HepG2 (cell line): ENCODE data around the gene AGBL2. TPM values are rescaled to one million over a fixed set of nuclear protein-coding genes. Genes with fewer than 3 reads are reported as not detected.

Experiments
- ARID4A ChIP-seq: sonication (generic); formaldehyde crosslinking; IDR thresholded peaks from 2 replicates; pipeline ENCODE4 v1.5.0; 2020; ENCODE audit warnings: mild to moderate bottlenecking, missing genetic modification reagents, borderline replicate concordance
- FOXO1 ChIP-seq: sonication (generic); formaldehyde crosslinking; IDR thresholded peaks from 2 replicates; pipeline ENCODE4 v1.4.0; 2020; ENCODE audit warnings: missing genetic modification reagents
- HOXA3 ChIP-seq: sonication (generic); formaldehyde crosslinking; IDR thresholded peaks from 2 replicates; pipeline ENCODE4 v1.5.0; 2020; ENCODE audit warnings: missing genetic modification reagents
- KDM6A ChIP-seq: IDR thresholded peaks from 2 replicates; pipeline ENCODE4 v1.6.1; 2016; ENCODE audit warnings: low read depth
- MYNN ChIP-seq: sonication (generic); formaldehyde crosslinking; IDR thresholded peaks from 2 replicates; pipeline ENCODE4 v1.4.0; 2020; ENCODE audit warnings: mild to moderate bottlenecking, low read depth, missing genetic modification reagents
- NFE2 ChIP-seq: sonication (generic); formaldehyde crosslinking; IDR thresholded peaks from 2 replicates; pipeline ENCODE4 v1.4.0; 2020; ENCODE audit warnings: missing genetic modification reagents
- NFKB2 ChIP-seq: sonication (generic); formaldehyde crosslinking; IDR thresholded peaks from 2 replicates; pipeline ENCODE4 v1.4.0; 2020; ENCODE audit warnings: missing genetic modification reagents, borderline replicate concordance
- RFXAP ChIP-seq: sonication (generic); formaldehyde crosslinking; IDR thresholded peaks from 2 replicates; pipeline ENCODE4 v1.4.0; 2020; ENCODE audit warnings: missing genetic modification reagents, borderline replicate concordance
- ZNF142 ChIP-seq: sonication (generic); formaldehyde crosslinking; IDR thresholded peaks from 2 replicates; pipeline ENCODE4 v1.4.0; 2020; ENCODE audit warnings: missing genetic modification reagents
- ZNF143 ChIP-seq: sonication (generic); formaldehyde crosslinking; IDR thresholded peaks from 2 replicates; pipeline ENCODE4 v1.4.0; 2020; ENCODE audit warnings: missing genetic modification reagents
- ZNF547 ChIP-seq: sonication (generic); formaldehyde crosslinking; IDR thresholded peaks from 2 replicates; pipeline ENCODE4 v1.5.1; 2020; ENCODE audit warnings: mild to moderate bottlenecking, missing genetic modification reagents
- polyA plus RNA-seq, 8 experiments: library from polyadenylated mRNA; depleted of rRNA in 3 of 8; stranded (reverse) in 7 of 8; unstranded in 1 of 8; fragments of >200 nt; fragmentation: Illumina TruSeq in 4 of 8; extraction: Trizol in 4 of 8; gene quantifications; 2 replicates each; pipeline versions ENCODE4 v1.2.1 to v1.2.3, GENCODE V29; 2011 to 2016; ENCODE audit warnings: low read depth in 4 of 8, missing spikeins in 1 of 8, mixed read lengths in 1 of 8; ENCODE audit not compliant: insufficient read depth in 1 of 8
- total RNA-seq, 5 experiments: library from RNA; depleted of rRNA; stranded (reverse); fragments of >200 nt; fragmentation: Illumina TruSeq; extraction: Trizol; gene quantifications; 2 replicates each; pipeline ENCODE4 v1.2.3, GENCODE V29; 2016; ENCODE audit warnings: low read depth in 1 of 5

The AGBL2 gene
- total and polyA plus RNA-seq, 2 of the 13 experiments (the other 11 are each of a cell fraction or from before 2014, with no cell fraction given) = 1.6 to 5.7 TPM

GRCh38 chr11:47724041-47724729 lies 9.0 kb upstream of the AGBL2 start (continued):
- TF ChIP-seq ZNF142 (CRISPR knock-in tag) (0 out of 2 replicates have a peak, but pooled peaks have one; percentile 64), ZNF143 (CRISPR knock-in tag) (no peak), RFXAP (CRISPR knock-in tag) (peak; percentile 73; the same call in 1 of the 2 replicates), FOXO1 (CRISPR knock-in tag) (peak; percentile 89), ARID4A (CRISPR knock-in tag) (peak; percentile 86; the same call in 1 of the 2 replicates), NFKB2 (CRISPR knock-in tag) (no peak), HOXA3 (CRISPR knock-in tag) (peak; percentile 87), MYNN (CRISPR knock-in tag) (0 out of 2 replicates have a peak, but pooled peaks have one; percentile 51), KDM6A (CRISPR knock-in tag) (peak; percentile 86), ZNF547 (CRISPR knock-in tag) (peak; percentile 68; the same call in 1 of the 2 replicates), NFE2 (CRISPR knock-in tag) (no peak)
